Esophagus muscularis mucosa (tissue), 3 donors: Measurements from ENCODE around the gene BET1.

Experiments
- CTCF ChIP-seq, 3 experiments: fragments of 200-600 bp in 2 of 3; fragments of 450-650 bp in 1 of 3; sonication (generic) in 2 of 3; IDR thresholded peaks; one replicate each; pipeline ENCODE4 v1.5.1; 2017 to 2019; ENCODE audit warnings: antibody characterized with exemption in 3 of 3, mild to moderate bottlenecking in 2 of 3, moderate library complexity in 1 of 3
- POLR2A ChIP-seq: fragments of 450-650 bp; IDR thresholded peaks from one replicate; pipeline ENCODE4 v1.6.1; 2017; ENCODE audit warnings: antibody characterized with exemption, moderate library complexity, mild to moderate bottlenecking, low read depth
- POLR2AphosphoS5 ChIP-seq, 2 donors: sonication (generic); formaldehyde crosslinking; IDR thresholded peaks; one replicate each; pipeline ENCODE4 v1.6.1; 2017; ENCODE audit warnings: antibody characterized with exemption in 2 of 2

- TF ChIP-seq POLR2A (no peak), CTCF (IDR thresholded peaks at IDR 0.05) (no peak), POLR2AphosphoS5 (IDR thresholded peaks at IDR 0.05) (no peak)
These were observed 7.7 kb upstream of the BET1 start for GRCh38 chr7:94011714-94012353.
